ENCODE measurements around the gene GPX4. TPM values are rescaled to one million over a fixed set of nuclear protein-coding genes. Genes with fewer than 3 reads are reported as not detected.

Gene GPX4, protein sequence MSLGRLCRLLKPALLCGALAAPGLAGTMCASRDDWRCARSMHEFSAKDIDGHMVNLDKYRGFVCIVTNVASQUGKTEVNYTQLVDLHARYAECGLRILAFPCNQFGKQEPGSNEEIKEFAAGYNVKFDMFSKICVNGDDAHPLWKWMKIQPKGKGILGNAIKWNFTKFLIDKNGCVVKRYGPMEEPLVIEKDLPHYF
- polyA plus RNA-seq (ENCODE audit: insufficient read length in 3 of 3): 100 to 1,000 TPM; 211 to 268 (median 248) TPM

DNA sequence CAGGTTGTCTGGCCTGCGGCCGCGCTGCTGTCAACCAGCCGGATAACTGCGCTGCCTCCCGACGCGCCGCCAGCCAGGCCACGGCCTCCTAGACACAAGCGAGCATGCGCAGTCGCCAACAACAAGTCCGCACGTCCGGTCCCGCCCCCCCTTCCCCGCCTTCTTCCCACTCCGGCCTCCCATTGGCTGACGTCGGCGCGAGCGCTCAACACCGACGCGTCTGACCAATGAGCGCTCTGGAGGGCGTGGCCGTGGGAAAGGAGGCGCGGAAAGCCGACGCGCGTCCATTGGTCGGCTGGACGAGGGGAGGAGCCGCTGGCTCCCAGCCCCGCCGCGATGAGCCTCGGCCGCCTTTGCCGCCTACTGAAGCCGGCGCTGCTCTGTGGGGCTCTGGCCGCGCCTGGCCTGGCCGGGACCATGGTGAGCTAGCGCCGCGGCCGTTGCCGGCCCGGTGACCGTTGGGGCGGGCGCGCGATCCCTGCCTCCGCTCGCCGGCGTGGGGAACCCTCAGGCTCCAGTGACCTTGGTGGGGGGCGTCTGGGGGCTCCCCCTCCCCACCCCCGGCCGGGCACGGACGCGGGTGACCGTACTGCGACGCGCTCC, at the start of gene GPX4:
TSS of gene GPX4 (plus strand) at position 287 of the 603 bp plus-strand sequence. CDS start at position 337, 50 bp downstream.
- peak; percentile 96 to 99 (median 96) for DNase-seq (ENCODE audit: low read depth in 3 of 3, low spot score in 2 of 3)

DNA sequence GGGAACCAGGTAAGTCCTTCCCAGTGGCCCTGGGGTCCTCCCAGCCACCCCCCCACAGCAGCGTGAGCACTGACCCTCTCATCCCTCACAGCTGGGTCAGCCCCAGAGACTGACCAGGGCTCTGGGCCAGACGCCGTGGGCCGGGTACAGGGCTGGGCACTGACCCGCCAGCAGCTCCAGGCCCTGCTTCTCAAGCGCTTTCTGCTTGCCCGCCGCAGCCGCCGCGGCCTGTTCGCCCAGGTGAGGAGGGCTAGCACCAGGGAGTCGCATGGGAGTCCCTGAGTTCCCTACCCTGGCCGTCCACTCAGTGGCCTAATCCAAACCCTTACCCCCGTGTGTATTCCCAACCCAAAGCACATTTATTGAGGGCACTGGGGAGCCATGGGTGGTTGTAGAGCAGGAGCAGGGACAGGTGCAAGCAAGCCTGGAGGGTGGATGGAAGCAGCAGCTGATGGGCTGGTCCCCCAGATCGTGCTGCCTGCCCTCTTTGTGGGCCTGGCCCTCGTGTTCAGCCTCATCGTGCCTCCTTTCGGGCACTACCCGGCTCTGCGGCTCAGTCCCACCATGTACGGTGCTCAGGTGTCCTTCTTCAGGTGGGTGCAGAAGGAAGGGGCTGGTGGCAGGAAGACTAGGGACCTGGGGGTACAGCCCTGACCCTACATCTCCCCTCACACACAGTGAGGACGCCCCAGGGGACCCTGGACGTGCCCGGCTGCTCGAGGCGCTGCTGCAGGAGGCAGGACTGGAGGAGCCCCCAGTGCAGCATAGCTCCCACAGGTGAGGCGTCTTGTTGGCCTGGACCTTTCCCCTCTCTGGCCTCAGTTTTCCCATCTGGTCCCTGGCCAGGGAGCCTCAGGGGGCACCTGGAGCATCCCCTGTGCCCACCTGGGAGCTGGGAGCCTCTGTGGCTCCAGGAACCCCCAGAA, 49.4 kb upstream of the GPX4 start:
- DNase-seq (ENCODE audit: low read depth in 3 of 3, low spot score in 2 of 3): no peak

DNA sequence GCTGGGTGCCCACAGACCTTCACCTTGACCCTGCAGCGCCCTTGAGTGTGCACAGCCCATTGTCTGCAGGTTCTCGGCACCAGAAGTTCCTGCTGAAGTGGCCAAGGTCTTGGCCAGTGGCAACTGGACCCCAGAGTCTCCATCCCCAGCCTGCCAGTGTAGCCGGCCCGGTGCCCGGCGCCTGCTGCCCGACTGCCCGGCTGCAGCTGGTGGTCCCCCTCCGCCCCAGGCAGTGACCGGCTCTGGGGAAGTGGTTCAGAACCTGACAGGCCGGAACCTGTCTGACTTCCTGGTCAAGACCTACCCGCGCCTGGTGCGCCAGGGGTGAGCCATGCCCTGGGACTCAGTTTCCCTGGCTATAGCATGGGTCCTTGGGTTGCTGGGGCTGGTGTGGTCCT, 48.8 kb upstream of the GPX4 start:
- DNase-seq (ENCODE audit: low read depth in 3 of 3, low spot score in 2 of 3): no peak

DNA sequence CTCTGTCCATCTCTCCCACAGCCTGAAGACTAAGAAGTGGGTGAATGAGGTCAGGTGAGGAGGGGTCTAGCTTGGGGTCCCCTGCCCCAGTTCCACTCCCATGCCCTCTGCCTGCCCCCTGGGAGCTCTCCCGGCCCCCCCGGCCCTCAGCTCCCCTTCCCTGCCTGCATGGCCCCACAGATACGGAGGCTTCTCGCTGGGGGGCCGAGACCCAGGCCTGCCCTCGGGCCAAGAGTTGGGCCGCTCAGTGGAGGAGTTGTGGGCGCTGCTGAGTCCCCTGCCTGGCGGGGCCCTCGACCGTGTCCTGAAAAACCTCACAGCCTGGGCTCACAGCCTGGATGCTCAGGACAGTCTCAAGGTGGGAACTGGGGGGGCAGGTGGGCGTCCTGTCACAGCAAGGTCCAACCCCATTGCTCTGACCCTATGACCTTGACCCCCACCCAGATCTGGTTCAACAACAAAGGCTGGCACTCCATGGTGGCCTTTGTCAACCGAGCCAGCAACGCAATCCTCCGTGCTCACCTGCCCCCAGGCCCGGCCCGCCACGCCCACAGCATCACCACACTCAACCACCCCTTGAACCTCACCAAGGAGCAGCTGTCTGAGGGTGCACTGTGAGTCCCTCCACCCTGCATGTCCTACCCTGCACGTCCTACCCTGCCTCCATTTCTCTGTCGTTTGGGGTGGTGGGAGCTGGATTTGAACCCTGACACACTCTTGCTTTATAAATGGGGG, 47.7 kb upstream of the GPX4 start:
- no peak for DNase-seq (ENCODE audit: low read depth in 3 of 3, low spot score in 2 of 3)

DNA sequence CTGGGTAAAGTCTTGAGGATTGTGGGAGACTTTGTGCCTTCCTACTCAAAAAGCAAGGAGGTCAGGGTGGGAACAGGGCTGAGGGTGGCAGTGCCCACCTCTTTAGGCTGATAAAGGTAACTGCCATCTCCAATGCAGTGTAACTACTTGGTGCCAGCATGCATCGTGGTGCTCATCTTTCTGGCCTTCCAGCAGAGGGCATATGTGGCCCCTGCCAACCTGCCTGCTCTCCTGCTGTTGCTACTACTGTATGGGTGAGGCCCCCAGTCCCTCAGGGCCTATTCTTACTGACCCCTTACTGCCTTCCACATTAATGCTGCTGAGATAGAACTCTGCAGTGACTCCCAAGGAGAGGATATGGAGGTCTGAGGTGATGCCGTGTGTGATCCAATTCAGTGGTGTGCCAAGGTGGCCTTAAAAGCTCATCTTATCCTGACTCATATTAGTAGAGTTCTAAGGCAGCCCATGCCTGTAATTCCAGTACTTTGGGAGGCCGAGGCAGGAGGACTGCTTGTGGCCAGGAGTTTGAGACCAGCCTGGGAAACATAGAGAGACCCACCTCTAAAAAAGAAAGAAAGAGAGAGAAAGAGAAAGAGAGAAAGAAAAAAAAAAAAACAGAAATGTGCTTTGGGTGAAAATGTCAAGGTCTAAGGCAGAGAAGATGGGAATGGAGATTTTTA, 46.5 kb upstream of the GPX4 start:
- DNase-seq (ENCODE audit: low read depth in 3 of 3, low spot score in 2 of 3): no peak

DNA sequence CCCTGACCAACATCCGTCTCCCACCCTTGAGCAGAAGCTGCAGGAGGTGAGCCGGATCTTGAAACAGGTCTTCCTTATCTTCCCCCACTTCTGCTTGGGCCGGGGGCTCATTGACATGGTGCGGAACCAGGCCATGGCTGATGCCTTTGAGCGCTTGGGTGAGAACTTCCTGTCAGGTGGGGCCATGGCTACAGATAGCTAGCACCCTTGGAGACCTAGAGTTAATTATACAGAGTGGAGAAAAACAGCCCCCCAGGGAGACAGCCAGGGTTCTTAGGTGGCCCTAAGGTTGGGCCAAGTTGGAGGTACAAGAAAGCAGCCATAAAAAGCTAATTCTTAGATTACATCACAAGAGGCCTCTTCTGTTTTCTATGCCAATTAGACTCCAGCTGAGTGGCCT, 45.7 kb upstream of the GPX4 start:
- DNase-seq (ENCODE audit: low read depth in 3 of 3, low spot score in 2 of 3): no peak

DNA sequence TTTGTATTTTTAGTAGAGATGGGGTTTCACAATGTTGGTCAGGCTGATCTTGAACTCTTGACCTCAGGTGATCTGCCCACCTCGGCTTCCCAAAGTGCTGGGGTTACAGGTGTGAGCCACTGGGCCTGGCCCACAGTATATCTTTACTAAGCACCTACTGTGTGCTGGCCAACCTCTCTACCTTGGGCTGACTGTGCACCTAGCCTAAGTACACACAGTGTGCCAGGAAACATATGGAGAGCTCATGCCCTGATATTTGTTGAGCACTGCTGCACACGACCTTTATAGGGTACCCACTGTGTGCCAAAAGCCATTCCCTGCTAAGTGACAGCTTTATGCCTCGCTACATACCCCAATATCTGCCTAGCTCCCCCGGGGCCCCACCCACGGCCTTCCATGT, 43.1 kb upstream of the GPX4 start:
- DNase-seq (ENCODE audit: low read depth in 3 of 3, low spot score in 2 of 3): no peak

DNA sequence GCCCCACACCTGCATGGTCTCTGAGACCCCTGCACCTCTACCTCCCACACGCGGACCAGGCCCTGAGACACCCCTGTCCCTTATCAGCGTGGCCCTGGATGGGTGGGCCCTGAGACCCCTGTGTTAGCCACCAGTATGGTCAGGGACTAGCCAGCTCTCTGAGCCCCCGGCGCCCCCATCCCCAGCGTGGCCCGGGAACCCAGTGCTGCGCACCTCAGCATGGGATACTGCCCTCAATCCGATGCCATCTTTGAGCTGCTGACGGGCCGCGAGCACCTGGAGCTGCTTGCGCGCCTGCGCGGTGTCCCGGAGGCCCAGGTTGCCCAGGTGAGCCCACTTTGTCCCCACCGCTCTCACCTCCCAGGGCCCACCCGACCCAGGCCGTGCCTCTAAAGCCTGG, 41.8 kb upstream of the GPX4 start:
- no peak for DNase-seq (ENCODE audit: low read depth in 3 of 3, low spot score in 2 of 3)

DNA sequence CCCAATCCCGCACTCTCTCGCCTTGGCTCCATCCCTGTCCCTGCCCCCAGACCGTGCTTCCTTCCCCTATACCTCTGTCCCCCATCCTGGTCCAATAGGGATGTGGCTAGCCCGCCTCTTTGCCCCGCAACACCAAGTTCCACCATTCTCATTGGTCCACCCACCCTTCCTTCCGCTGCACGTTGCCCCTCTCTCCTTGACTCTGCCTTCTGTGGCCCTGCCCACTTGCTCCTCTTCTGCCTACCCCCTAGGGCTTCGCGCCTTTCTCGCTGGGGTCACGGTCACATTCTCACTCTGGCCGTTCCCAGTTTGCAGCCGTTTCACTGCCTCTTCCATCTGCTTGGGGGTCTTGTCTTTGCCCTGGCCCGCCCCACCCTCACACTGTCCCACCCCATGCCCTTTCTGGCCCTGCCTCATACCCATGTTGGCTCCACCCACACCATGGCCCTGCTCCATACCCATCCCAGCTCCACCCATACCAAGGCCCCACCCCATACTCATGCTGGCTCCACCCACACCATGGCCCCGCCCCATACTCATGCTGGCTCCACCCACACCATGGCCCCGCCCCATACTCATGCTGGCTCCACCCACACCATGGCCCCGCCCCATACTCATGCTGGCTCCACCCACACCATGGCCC, 41.3 kb upstream of the GPX4 start:
- no peak for DNase-seq (ENCODE audit: low read depth in 3 of 3, low spot score in 2 of 3)

DNA sequence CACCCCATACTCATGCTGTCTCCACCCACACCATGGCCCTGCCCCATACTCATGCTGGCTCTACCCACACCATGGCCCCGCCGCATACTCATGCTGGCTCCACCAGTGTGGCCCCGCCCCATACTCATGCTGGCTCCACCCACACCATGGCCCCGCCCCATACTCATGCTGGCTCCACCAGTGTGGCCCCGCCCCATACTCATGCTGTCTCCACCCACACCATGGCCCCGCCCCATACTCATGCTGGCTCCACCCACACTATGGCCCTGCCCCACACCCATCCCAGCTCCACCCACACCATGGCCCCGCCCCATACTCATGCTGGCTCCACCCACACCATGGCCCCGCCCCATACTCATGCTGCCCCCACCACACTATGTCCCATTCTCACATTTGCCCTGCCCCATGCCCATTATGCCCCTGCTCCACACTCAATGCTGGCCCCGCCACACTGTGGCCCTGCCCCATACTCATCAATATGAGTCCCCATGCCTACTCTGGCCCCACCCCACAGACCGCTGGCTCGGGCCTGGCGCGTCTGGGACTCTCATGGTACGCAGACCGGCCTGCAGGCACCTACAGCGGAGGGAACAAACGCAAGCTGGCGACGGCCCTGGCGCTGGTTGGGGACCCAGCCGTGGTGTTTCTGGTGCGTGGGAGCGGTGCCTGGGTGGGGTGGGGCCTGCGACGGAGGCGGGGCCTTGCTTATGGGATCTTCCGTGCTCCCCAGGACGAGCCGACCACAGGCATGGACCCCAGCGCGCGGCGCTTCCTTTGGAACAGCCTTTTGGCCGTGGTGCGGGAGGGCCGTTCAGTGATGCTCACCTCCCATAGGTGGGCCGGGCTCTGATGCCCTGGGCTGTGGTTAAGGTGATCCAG, 40.5 kb upstream of the GPX4 start:
- DNase-seq (ENCODE audit: low read depth in 3 of 3, low spot score in 2 of 3): no peak

DNA sequence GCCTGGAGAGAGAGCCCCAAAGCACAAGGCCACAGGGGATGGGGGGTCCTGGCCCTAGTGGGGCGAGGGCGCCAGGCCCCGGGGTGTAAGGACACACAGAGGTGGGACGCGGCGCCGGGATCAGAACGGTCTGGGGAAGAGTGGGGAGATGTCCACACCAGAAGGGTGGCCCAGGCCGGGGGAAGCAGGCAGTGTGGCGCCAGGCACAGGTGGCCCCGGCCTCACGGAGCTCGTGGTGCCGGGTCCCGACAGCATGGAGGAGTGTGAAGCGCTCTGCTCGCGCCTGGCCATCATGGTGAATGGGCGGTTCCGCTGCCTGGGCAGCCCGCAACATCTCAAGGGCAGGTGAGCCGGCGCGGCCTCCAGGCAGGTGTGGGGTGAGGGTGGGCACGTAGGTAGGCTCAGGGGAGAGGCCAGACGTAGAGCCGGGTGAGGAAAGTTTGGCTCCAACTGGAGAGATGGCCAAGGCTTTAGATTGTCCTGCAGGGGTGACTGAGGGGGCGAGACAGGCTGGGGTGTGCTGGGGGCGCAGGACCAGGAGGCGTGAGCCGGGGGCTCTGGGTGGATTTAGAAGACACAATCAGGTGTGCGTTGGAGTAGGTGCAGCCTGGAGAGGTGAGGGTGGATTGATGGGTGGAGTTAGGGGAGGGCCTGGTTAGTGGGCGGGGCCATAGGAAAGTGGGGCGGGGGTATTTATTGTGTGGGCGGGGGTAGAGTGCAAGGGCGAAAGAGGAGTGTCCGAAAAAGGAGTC, 39.7 kb upstream of the GPX4 start:
- no peak for DNase-seq (ENCODE audit: low read depth in 3 of 3, low spot score in 2 of 3)

DNA sequence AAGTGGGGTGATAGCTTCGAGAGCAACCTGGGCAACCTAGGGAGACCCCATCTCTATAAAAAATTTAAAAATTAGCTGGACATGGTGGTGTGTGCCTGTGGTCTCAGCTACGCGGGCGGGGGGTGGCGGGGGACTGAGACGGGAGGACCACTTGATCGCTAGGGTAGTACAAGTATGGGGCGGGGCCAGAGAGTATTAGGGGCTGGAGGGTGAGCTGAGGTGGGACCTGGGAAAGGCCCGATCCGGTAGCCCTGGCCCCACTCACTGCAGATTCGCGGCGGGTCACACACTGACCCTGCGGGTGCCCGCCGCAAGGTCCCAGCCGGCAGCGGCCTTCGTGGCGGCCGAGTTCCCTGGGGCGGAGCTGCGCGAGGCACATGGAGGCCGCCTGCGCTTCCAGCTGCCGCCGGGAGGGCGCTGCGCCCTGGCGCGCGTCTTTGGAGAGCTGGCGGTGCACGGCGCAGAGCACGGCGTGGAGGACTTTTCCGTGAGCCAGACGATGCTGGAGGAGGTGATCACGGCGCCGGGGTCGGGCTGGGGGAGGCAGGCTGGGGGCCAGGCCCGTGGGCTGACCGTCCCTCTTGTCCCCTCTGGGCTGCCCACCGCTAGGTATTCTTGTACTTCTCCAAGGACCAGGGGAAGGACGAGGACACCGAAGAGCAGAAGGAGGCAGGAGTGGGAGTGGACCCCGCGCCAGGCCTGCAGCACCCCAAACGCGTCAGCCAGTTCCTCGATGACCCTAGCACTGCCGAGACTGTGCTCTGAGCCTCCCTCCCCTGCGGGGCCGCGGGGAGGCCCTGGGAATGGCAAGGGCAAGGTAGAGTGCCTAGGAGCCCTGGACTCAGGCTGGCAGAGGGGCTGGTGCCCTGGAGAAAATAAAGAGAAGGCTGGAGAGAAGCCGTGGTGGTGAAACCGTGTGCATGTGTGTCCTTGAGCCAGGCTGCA, 38.9 kb upstream of the GPX4 start:
- no peak for DNase-seq (ENCODE audit: low read depth in 3 of 3, low spot score in 2 of 3)

DNA sequence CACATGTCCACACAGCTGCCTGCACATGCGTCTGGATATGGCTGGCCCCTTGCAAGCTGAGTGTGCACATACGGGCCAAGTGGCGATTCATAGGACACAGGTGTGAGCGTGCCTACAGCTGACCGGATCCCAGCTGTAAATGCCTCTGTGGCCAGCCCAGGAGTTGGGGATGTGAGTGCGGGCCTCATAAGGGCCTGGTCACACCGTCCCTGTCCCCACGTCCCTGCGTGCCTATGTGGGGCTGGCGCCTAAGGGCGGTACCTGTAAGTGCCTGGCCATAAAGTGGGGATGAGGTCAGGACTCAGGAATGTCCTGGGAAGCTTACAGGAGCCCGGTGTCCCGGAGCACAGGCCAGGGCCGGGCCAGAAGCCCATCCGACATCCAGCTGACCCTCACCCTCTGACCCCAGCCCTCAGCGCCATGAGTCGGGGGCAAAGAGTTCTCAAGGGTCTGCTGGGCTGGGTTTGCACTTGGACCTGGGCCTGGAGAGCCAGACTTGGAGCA, 38.1 kb upstream of the GPX4 start:
- no peak for DNase-seq (ENCODE audit: low read depth in 3 of 3, low spot score in 2 of 3)

DNA sequence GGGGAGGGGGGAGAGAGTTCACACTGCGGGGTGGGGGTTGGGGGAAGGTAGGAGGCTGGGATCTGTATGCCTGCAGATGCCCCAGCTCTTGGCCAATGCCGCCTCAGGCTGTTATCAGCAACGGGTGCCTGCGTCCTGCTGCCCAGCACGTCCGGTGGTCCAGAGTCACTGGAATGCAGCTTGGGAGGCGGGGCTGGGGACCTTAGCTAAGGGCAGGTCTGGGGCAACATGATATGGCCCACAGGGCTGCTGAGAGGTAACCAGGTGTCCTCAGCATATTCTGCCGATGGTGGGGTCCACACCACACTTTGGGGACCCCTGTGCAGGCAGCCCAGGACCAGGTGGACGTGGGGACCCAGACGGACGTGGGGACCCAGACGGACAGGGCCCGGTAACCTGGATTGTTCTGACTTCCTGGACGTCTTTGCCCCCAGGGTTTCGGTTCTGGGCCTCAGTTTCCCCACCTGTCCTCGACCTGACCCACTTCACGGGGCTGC, 37.5 kb upstream of the GPX4 start:
- no peak for DNase-seq (ENCODE audit: low read depth in 3 of 3, low spot score in 2 of 3)

DNA sequence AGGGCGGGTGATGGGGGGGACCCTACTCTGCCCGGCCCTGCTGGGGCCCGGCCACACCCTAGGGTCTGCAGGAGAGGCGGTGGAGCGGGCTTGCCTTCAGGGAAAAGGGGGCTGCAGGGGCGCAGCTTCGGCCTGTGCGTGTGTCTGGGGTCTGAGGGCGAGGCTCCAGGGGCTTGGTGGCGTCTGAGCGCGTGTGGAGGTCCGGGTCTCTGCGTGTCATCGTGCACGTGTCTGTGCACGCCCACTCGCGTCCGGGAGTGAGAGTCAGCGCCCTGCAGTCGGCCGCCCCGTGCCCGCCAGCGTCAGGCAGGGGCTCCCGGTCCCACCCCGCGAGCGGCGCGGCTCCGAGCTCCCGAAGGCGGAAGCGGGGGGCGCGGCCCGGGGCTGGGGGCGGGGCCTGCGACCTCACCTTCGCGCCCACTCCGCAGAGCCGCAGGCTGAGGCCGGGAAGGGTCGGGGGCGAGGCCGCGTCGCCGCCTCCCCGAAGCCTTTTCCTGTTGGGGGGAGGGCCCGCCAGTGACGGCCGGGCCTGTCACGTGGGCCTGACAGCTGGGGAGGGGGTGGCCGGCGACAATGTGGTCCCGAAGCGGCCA, 37.0 kb upstream of the GPX4 start, which contains the start of gene ARHGAP45:
TSS of gene ARHGAP45 (plus strand) at position 420 of the 593 bp plus-strand sequence. CDS start 239 bp downstream, outside the sequence.
- DNase-seq (ENCODE audit: low read depth in 3 of 3, low spot score in 2 of 3): no peak

DNA sequence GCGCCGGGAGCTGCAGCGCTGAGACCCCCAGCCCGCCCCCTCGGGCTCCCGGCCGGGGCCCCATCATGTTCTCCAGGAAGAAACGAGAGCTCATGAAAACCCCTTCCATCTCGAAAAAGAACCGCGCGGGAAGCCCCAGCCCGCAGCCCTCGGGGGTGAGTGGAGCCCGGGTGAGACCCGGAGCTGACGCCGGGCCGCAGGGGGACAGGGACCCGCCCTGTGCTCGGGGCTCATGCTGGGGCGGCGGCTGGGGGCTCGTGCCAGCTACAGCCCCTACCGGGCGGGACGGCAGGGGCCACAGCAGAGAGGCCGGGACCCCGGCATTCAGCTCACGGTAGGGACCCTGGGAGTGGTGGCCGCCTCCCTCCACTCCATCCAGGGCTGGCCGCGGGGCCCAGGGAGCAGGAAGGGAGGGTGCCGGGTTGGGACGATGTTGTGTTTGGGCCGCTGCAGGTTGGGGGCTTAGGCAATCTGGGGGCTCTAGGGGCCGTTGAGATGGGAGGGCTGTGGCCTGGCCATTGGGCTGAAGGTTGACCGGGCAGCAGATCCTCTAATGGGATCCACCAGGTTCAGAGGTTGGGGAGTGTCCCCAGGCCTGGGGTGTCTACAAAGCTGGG, 36.3 kb upstream of the GPX4 start:
- no peak for DNase-seq (ENCODE audit: low read depth in 3 of 3, low spot score in 2 of 3)
